HEK293 (cell line): ENCODE results near the gene LPIN2.

ENCODE experiments used
- CTCF ChIA-PET: fragments of 350-600 bp; formaldehyde crosslinking; extraction: SDS; loops from one replicate; lab custom pipeline; 2021; ENCODE audit warnings: antibody characterized with exemption; lab: Yijun Ruan, JAX
- POLR2A ChIA-PET: fragments of 300-600 bp; formaldehyde crosslinking; extraction: SDS; loops from one replicate; lab custom pipeline; 2020; ENCODE audit warnings: antibody characterized with exemption, inconsistent platforms; lab: Yijun Ruan, JAX
- H3K27ac ChIP-seq: fragments of 200-500 bp; sonication (Bioruptor generic); 2 replicates; pipeline ENCODE4 v1.5.1; 2014; ENCODE audit warnings: low read depth, low read length, control low read depth, inconsistent platforms; ENCODE audit errors: extremely low read depth
- H3K36me3 ChIP-seq, 2 experiments: fragments of 200-500 bp in 1 of 2; sonication (Bioruptor generic) in 1 of 2; 1 replicate in 1 of 2; 2 replicates in 1 of 2; pipeline ENCODE4 v1.5.1; 2014 to 2017; ENCODE audit warnings: inconsistent platforms in 2 of 2, low read length in 2 of 2; ENCODE audit not compliant: control insufficient read depth in 2 of 2, insufficient read depth in 1 of 2
- H3K4me1 ChIP-seq: fragments of 200-500 bp; sonication (Bioruptor generic); 2 replicates; pipeline ENCODE4 v1.5.1; 2014; ENCODE audit warnings: mild to moderate bottlenecking, low read length, inconsistent platforms; ENCODE audit not compliant: control insufficient read depth, insufficient read depth
- H3K4me3 ChIP-seq: 2 replicates; pipeline ENCODE4 v1.5.1; 2011; ENCODE audit warnings: low read depth, mild to moderate bottlenecking, control low read depth, low read length, moderate library complexity
- H3K9me3 ChIP-seq: fragments of 200-500 bp; sonication (Bioruptor generic); 2 replicates; pipeline ENCODE4 v1.5.1; 2014; ENCODE audit warnings: low read depth, low read length, inconsistent platforms; ENCODE audit not compliant: control insufficient read depth, insufficient read depth
- BCL6B ChIP-seq: fragments of 450-650 bp; formaldehyde crosslinking; IDR thresholded peaks from 2 replicates; pipeline ENCODE4 v1.5.1; 2017; ENCODE audit warnings: missing biosample characterization, missing genetic modification characterization
- HOXD13 ChIP-seq: sonication (generic); formaldehyde crosslinking; IDR thresholded peaks from 2 replicates; pipeline ENCODE4 v1.8.0; 2022; ENCODE audit warnings: missing genetic modification reagents, borderline replicate concordance
- SALL2 ChIP-seq: fragments of 450-650 bp; formaldehyde crosslinking; IDR thresholded peaks from 2 replicates; pipeline ENCODE4 v1.5.0; 2017; ENCODE audit warnings: missing biosample characterization, mild to moderate bottlenecking, missing genetic modification characterization, borderline replicate concordance
- ZBTB21 ChIP-seq: fragments of 450-650 bp; formaldehyde crosslinking; IDR thresholded peaks from 2 replicates; pipeline ENCODE4 v1.5.1; 2017; ENCODE audit warnings: missing biosample characterization, missing genetic modification characterization
- ZFHX2 ChIP-seq: fragments of 450-650 bp; formaldehyde crosslinking; conservative IDR thresholded peaks from 2 replicates; pipeline ENCODE4 v1.5.1; 2016; ENCODE audit warnings: missing biosample characterization, missing genetic modification characterization
- ZNF133 ChIP-seq: fragments of 450-650 bp; formaldehyde crosslinking; IDR thresholded peaks from 2 replicates; pipeline ENCODE4 v1.5.1; 2016; ENCODE audit warnings: missing biosample characterization, missing genetic modification characterization
- ZNF148 ChIP-seq: fragments of 450-650 bp; formaldehyde crosslinking; IDR thresholded peaks from 2 replicates; pipeline ENCODE4 v1.5.0; 2017; ENCODE audit warnings: missing biosample characterization, missing genetic modification characterization, borderline replicate concordance
- ZNF2 ChIP-seq: fragments of 450-650 bp; formaldehyde crosslinking; IDR thresholded peaks from 2 replicates; pipeline ENCODE4 v1.5.1; 2016; ENCODE audit warnings: missing biosample characterization, missing genetic modification characterization
- ZNF23 ChIP-seq: fragments of 450-650 bp; formaldehyde crosslinking; IDR thresholded peaks from 2 replicates; pipeline ENCODE4 v1.5.1; 2016; ENCODE audit warnings: missing biosample characterization, missing genetic modification characterization, borderline replicate concordance
- ZNF26 ChIP-seq: fragments of 450-650 bp; formaldehyde crosslinking; IDR thresholded peaks from 2 replicates; pipeline ENCODE4 v1.5.1; 2016; ENCODE audit warnings: missing biosample characterization, missing genetic modification characterization
- ZNF37A ChIP-seq: fragments of 450-650 bp; IDR thresholded peaks from 2 replicates; pipeline ENCODE4 v1.5.1; 2018; ENCODE audit warnings: missing biosample characterization, missing genetic modification characterization
- ZNF530 ChIP-seq: fragments of 450-650 bp; formaldehyde crosslinking; IDR thresholded peaks from 2 replicates; pipeline ENCODE4 v1.5.1; 2016; ENCODE audit warnings: low read depth, missing biosample characterization, missing genetic modification characterization
- ZNF555 ChIP-seq: fragments of 450-650 bp; formaldehyde crosslinking; conservative IDR thresholded peaks from 2 replicates; pipeline ENCODE4 v1.5.1; 2017; ENCODE audit warnings: missing biosample characterization, mild to moderate bottlenecking, missing genetic modification characterization, inconsistent platforms
- ZNF626 ChIP-seq: fragments of 450-650 bp; sonication (Bioruptor Pico); formaldehyde crosslinking; IDR thresholded peaks from 2 replicates; pipeline ENCODE4 v1.5.1; 2018; ENCODE audit warnings: missing biosample characterization, missing genetic modification characterization, inconsistent platforms
- ZSCAN18 ChIP-seq: fragments of 450-650 bp; formaldehyde crosslinking; IDR thresholded peaks from 2 replicates; pipeline ENCODE4 v1.5.1; 2016; ENCODE audit warnings: missing biosample characterization, missing genetic modification characterization

Gene LPIN2

GRCh38 chr18:2965797-2966196 lies 47.1 kb downstream of the LPIN2 start (continued):
- no peak for TF ChIP-seq BCL6B (tag by site-specific recombination)
- TF ChIP-seq ZNF148 = no peak
- TF ChIP-seq ZNF530 (tag by site-specific recombination) = no peak
- no peak for TF ChIP-seq ZNF555 (tag by site-specific recombination)
- no peak for TF ChIP-seq ZBTB21 (tag by site-specific recombination)
- no peak for TF ChIP-seq ZNF133 (tag by site-specific recombination)

GRCh38 chr18:2964361-2965010 lies 48.5 kb downstream of the LPIN2 start:
- no peaks in the 10 kb centered on the region; the same call in 1 of the 2 replicates for H3K4me1 ChIP-seq
- H3K36me3 ChIP-seq = peaks cover 0 to 4% of the 10 kb centered on the region in 2 experiments; a peak in 1 of 3 replicates
- ChIA-PET CTCF (no interaction called here), POLR2A (no interaction called here)
- no peak overlapping the region for H3K27ac ChIP-seq
- TF ChIP-seq ZNF37A (tag by site-specific recombination) = no peak
- TF ChIP-seq SALL2 (tag by site-specific recombination) = no peak
- TF ChIP-seq ZNF626 (tag by site-specific recombination) = no peak
- no peak for TF ChIP-seq ZNF23 (tag by site-specific recombination)
- TF ChIP-seq ZNF26 (tag by site-specific recombination) = no peak
- no peak for TF ChIP-seq ZFHX2
- no peak for TF ChIP-seq ZNF148
- no peak for TF ChIP-seq HOXD13 (CRISPR knock-in tag)
- no peak for TF ChIP-seq ZNF2
- TF ChIP-seq ZNF133 (tag by site-specific recombination) = no peak
- TF ChIP-seq ZSCAN18 (tag by site-specific recombination) = no peak
- TF ChIP-seq BCL6B (tag by site-specific recombination) = no peak
- no peaks in the 10 kb centered on the region for H3K9me3 ChIP-seq
- H3K4me3 ChIP-seq = no peak overlapping the region
